Measurements from ENCODE around the gene MSGN1. TPM values are rescaled to one million over a fixed set of nuclear protein-coding genes. Genes with fewer than 3 reads are reported as not detected.

Gene MSGN1
- total and polyA plus RNA-seq, 2 of the 8 experiments (the other 6 are each of a cell fraction or from before 2014, with no cell fraction given): not detected

GRCh38 chr2:17822445-17823117 is 6.3 kb downstream of the MSGN1 start:
- no peaks in the 10 kb centered on the region for H3K4me1 ChIP-seq (replicated peaks in 1 of 4; ENCODE audit: control insufficient read depth in 3 of 4, insufficient read depth in 4 of 4, low read length in 3 of 4)
- CTCF ChIA-PET (ENCODE audit: partially characterized antibody): interaction anchor here (0.6 to 1.8 kb wide), 3 partner anchors 8 to 10 kb away, joined by 3 to 6 read pairs (median 6); no protein-coding TSS in a partner anchor
- no peak overlapping the region for H2BK120ac ChIP-seq (replicated peaks; ENCODE audit: low read depth, low read length)
- H2BK15ac ChIP-seq (ENCODE audit: low read length): no peak overlapping the region
- no peak overlapping the region for H2BK12ac ChIP-seq (ENCODE audit: low read depth, low read length)
- no peak overlapping the region for H3K18ac ChIP-seq (ENCODE audit: extremely low read depth, low read length)
- H3K9me3 ChIP-seq (ENCODE audit: insufficient read depth in 2 of 2, low read depth in 1 of 2, low read length in 1 of 2): no peaks in the 10 kb centered on the region
- FAIRE-seq (no peak), DNase-seq (ENCODE audit: low read depth in 1 of 2, low spot score in 2 of 2) (no peak)
- no peak overlapping the region for H3K56ac ChIP-seq (replicated peaks; ENCODE audit: insufficient read length, low read depth, low read length)
- H3K27ac ChIP-seq (ENCODE audit: low read depth, low read length): no peak overlapping the region
- H4K8ac ChIP-seq (ENCODE audit: extremely low read depth, insufficient read depth, low read length): no peak overlapping the region
- no peak overlapping the region for H4K5ac ChIP-seq (ENCODE audit: insufficient read length, low read depth, low read length)
- H3K4ac ChIP-seq (replicated peaks; ENCODE audit: insufficient read length, low read depth, low read length): no peak overlapping the region
- POLR2A ChIA-PET (ENCODE audit: partially characterized antibody): no interaction called here
- H3K79me2 ChIP-seq (ENCODE audit: control insufficient read depth in 1 of 2, insufficient read depth in 2 of 2, low read length in 2 of 2): no peaks in the 10 kb centered on the region
- 0 out of 4 replicates have a peak overlapping the region, but pooled peaks of 1 of the 2 experiments have one; percentile 2 for H3K4me2 ChIP-seq (ENCODE audit: insufficient read depth in 1 of 2, low read depth in 2 of 2, low read length in 2 of 2)
- no peak overlapping the region for H3K23ac ChIP-seq (ENCODE audit: insufficient read length)
- no peaks in the 10 kb centered on the region for H3K23me2 ChIP-seq (ENCODE audit: low read depth, low read length)
- H3K79me1 ChIP-seq (ENCODE audit: low read depth, low read length): no peaks in the 10 kb centered on the region
- no peak overlapping the region for H3K9ac ChIP-seq (replicated peaks in 1 of 4; ENCODE audit: extremely low read depth in 1 of 4, low read depth in 3 of 4, low read length in 3 of 4)
- H3K4me3 ChIP-seq (ENCODE audit: extremely low read depth in 1 of 4, insufficient read depth in 2 of 4, low read depth in 3 of 4, low read length in 4 of 4): no peak overlapping the region
- H4K91ac ChIP-seq (replicated peaks; ENCODE audit: insufficient read length, low read length): no peak overlapping the region
- H2BK5ac ChIP-seq (ENCODE audit: low read depth, low read length): no peak overlapping the region
- H3K27me3 ChIP-seq (replicated peaks in 1 of 4; ENCODE audit: control insufficient read depth in 3 of 4, extremely low read depth in 1 of 4, insufficient read depth in 3 of 4, low read length in 3 of 4): peaks cover 0 to 7% (median 3%) of the 10 kb centered on the region in 4 experiments; a peak in 3 of 7 replicates
- no peak for TF ChIP-seq HDAC6 (IDR thresholded peaks at IDR 0.05; ENCODE audit: low read depth, low read length)
- H3K14ac ChIP-seq (ENCODE audit: insufficient read length): no peak overlapping the region
- H2AFZ ChIP-seq (ENCODE audit: low read length): no peak overlapping the region
- H2BK20ac ChIP-seq (ENCODE audit: low read length): no peak overlapping the region
- no peak overlapping the region for H2AK5ac ChIP-seq (ENCODE audit: low read depth, low read length)
- no peaks in the 10 kb centered on the region for H3K36me3 ChIP-seq (ENCODE audit: control insufficient read depth in 2 of 4, insufficient read depth in 4 of 4, low read length in 3 of 4)
- no peaks in the 10 kb centered on the region for H4K20me1 ChIP-seq (replicated peaks in 1 of 2; ENCODE audit: control insufficient read depth in 1 of 2, insufficient read depth in 2 of 2, low read length in 2 of 2)
- WGBS, 2 experiments (ENCODE audit: extremely low coverage in 1 of 2, insufficient coverage in 1 of 2, insufficient read length in 1 of 2, insufficient replicate concordance in 2 of 2, low coverage in 1 of 2, low lambda C conversion rate in 2 of 2, missing lambda C conversion rate in 1 of 2): 75% methylated on average over 4 of the region's 4 CpGs; no CpG with 5 or more reads in 1 of the 2 experiments

Measured in H1 (cell line).